NCI-H1417 (cell line): Measurements from ENCODE around the gene ANKH.
"Not testable (repeated sequence)": the region's sequence is repeated elsewhere in the genome, so short reads cannot be mapped to it uniquely, and the experiment has no call there.

Experiments
- DNase-seq, 3 experiments: peaks; one replicate each; lab custom pipeline; 2025; lab: John Stamatoyannopoulos, UW

ANKH gene

GRCh38 chr5:14854799-14855198 is 16.8 kb downstream of the ANKH start:
- no peak for DNase-seq

DNA sequence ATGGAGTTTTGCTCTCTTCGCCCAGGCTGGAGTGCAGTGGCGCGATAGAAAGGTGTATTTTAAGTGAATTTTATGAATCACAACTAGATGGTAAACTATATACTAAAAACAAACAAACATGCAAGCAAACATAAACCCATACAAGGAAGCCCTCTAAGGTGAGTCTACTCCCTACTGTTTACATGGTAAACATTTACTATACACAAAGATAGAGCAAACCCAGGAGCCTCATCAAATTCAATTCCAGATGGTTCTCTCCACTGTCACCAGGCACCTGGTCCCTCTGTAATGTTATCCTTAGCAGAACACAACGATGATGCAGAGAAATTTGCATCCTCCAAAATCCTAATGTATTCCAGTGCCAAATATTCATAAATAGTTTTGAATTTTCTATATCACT is 17.9 kb downstream of the ANKH start:
- DNase-seq: peak in 1 of 3 experiments; percentile 16

DNA sequence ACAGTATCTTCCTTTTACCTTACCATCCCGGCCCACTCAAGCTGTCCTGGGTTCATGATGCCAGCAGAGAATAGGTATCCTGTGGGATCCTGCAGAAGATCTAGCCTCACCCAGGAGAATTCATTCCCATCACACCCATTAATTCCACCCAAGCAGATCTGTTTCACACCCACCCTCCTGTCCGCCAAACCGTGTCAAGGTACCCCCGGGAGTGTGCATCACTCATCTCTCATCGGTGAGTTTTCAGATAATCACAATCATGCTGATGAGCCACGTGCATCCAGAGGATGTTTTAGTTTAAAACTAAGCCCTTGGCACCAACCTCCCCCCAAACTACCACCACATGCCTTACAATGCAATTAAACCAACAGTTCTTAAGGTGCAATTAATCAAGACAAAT is 18.8 kb downstream of the ANKH start:
- DNase-seq: no peak

- peak in 1 of 3 experiments; percentile 25 for DNase-seq
Measured at GRCh38 chr5:14851999-14852526, 19.5 kb downstream of the ANKH start.

DNA sequence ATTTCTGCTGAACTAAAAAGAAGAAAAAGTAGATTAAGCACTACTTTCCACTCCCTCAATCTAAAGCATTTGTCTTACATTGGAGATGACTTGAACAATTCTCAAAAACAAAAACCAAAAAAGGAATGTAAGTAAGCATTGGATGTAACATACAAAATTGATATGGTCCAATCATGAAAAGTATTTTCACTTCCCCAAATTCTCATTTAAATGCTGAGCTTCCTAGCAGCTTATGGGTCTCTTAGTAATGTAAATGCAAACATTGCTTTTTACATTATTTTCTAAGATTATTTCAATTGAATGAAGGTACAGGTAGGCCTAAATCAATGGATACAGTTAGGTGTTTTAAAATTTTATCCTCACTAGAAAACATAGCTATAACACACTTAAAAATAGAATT is 20.0 kb downstream of the ANKH start:
- no peak for DNase-seq

GRCh38 chr5:14851050-14851419 is 20.5 kb downstream of the ANKH start:
- DNase-seq: no peak

DNA sequence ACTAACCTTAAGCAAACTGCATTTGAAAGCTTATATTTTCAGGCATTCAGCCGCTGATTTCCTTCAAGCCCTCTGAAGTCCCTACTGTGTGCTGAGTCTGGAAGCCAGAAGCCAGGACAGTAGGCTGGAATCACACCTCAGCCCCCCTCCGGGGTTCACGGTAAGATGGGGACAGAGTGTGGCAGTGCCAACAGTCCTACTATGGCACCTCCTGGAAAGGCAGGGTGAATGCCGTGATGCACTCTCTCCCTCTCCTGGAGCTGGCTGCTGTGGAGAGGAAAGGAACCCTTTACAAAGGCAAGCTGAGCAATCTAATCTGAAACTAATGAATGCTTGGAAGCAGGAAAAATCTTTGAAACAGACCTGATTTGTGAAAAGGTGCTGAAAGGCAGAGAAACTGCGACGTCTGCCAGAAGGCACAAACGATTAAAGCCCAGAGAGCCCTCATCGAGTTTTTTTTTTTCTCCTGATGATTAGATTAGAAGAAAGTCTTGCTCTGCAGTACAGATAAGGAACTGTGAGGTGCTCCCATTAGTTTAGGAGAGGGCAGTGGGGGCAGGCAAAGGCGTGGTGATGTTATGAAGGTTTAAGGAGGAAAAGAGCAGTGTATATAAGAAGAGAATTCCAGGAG is 21.0 kb downstream of the ANKH start:
- DNase-seq: no peak

GRCh38 chr5:14849516-14850294 is 21.9 kb downstream of the ANKH start:
- no peak for DNase-seq

GRCh38 chr5:14848942-14849341 is 22.6 kb downstream of the ANKH start:
- DNase-seq: not testable (repeated sequence)

- DNase-seq: no peak
Measured at GRCh38 chr5:14848385-14848784, 23.2 kb downstream of the ANKH start.

DNA sequence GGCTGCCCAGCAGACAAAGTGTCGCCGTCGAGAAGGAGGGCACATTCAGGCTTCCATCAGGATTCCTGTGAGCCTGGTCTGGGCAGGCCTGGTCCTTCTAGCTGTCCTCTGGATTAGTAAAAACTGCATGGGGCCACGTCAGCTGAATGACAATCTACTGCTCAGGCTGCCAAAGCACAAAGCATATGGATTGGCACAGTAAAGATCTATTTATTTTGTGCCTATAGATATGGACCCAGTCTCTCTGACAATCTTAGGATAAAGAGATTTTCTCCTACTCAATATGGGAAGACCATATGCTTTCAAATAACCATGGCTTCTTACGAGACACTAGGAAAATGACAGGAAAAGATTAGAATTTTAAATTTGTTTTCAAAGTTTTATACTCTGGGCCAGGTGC is 24.1 kb downstream of the ANKH start:
- DNase-seq: no peak

- peak in 2 of 3 experiments; percentile 54 to 86 for DNase-seq
Measured at GRCh38 chr5:14842117-14842516, 29.5 kb downstream of the ANKH start.

GRCh38 chr5:14840624-14841023 is 31.0 kb downstream of the ANKH start:
- no peak for DNase-seq

- no peak for DNase-seq
Measured at GRCh38 chr5:14838396-14839319, 32.9 kb downstream of the ANKH start.

GRCh38 chr5:14837423-14838122 is 34.0 kb downstream of the ANKH start:
- DNase-seq: not testable (repeated sequence)

DNA sequence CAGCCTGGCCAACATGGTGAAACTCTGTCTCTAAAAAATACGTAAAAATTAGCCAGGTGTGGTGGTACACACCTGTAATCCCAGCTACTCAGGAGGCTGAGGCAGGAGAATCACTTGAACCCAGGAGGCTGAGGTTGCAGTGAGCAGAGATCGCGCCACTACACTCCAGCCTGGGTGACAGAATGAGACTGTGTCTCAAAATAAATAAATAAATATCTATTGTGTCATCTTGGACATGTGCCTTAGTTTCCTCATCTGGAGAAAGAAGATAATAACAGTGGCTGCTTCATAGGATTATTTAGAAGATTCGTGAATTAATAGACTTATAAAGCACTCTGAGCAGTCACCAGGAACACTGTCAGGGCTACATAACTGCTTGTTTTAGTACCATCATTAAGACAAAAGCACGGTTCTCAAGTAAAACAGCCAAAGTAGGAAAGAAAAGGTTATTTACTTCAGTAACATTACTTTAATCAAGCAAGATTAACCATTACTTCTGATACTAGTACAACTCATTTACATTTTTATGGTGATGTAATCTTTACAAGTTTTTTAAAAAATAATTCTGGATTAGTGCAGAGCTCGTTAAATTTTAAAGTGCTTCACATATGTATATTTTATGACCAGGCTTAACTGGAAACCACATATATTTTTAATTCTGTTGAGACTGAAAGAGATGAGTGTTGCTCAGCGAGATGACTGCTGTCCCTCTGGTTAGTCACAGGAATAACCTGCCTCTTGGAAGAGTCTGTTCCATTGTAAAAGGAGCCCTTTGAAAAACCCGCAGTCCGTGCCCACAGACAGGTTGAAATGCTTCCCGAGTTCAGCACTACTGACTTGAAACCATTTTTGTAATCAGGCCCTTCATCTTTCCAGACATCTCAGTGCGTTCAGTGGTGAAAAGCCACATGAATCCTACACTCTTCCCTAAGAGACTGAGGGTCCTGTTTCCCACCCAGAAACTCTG is 36.7 kb downstream of the ANKH start:
- no peak for DNase-seq

DNA sequence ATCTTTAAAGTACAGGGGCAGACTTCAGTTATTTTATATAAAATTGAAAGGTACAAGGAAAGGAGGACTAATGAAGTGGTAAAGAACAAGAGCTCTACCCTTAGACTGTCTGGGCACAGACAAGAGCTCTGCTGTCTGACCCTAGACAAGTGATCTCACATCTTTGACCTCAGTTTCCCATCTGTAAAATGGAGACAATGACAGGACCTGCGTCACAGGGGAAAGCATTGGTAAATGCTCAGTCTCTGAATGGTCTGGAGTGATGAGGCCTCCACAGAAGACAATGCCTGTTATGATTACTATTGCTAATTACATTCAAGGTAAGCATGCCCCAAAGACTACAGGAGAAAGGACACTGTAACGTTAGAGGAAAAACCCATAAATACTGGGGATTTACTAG is 37.5 kb downstream of the ANKH start:
- no peak for DNase-seq

- DNase-seq: no peak
Measured at GRCh38 chr5:14831006-14831338, 40.6 kb downstream of the ANKH start.

DNA sequence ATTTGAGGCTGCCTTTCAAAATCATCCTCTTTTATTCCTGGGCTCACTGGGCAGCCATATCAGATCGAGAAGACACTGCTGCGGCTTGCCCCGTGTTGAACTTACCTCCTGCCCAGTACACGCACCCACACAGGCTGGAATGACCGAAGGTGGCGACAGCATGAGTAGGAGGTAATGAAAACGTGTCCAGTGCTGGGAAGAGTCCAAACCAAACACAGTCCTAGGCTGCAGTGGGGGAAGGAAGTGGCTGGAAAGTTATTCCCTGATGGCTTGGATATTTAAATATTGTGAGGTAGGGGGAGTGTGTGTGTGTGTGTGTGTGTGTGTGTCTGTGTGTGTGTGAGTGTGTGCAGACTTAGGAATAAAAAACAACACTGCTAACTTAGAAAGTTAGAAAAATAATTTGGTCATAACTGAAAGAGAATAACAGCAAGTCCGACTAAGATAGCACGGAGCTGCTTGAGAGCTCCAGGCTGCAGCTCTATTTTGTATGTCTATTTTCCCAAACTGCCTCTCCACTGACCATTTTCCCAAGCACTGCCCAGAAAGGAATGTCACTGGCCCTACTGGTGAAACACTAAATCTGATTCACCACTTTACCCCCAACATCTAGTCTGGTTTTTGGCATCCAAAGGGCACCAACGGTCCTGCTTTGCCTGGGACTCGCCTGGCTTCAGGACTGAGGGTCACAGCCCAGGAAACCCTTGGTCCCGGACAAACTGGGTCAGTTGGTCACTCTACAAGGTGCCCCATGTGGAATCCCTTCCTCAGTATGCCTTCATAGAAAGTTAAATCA is 41.2 kb downstream of the ANKH start:
- no peak for DNase-seq

GRCh38 chr5:14829396-14829795 is 42.2 kb downstream of the ANKH start:
- no peak for DNase-seq
